ENCODE measurements around the gene SLC52A1.
"Not testable (repeated sequence)": the region's sequence is repeated elsewhere in the genome, so short reads cannot be mapped to it uniquely, and the experiment has no call there.

The SLC52A1 gene

GRCh38 chr17:5035315-5035714 is at the start of gene SLC52A1:
TSS of gene SLC52A1 (minus strand) at chr17:5035426. CDS start at chr17:5034606, 820 bp downstream.
- no peak for DNase-seq

- DNase-seq, result no peak
Measured at GRCh38 chr17:5080591-5080990, 45.4 kb upstream of the SLC52A1 start.

GRCh38 chr17:5078106-5079028 is 43.1 kb upstream of the SLC52A1 start, which contains the start of gene ZFP3:
TSS of gene ZFP3 (plus strand) at chr17:5078467. CDS start at chr17:5091505, 13,038 bp downstream.
- peak; percentile 80 to 85 for DNase-seq

GRCh38 chr17:5077781-5078105 is 42.5 kb upstream of the SLC52A1 start:
- DNase-seq, result no peak

- not testable (repeated sequence) for DNase-seq
Measured at GRCh38 chr17:5077275-5077674, 42.0 kb upstream of the SLC52A1 start.

- DNase-seq, result not testable (repeated sequence)
Measured at GRCh38 chr17:5075472-5075871, 40.2 kb upstream of the SLC52A1 start.

- DNase-seq, result no peak
Measured at GRCh38 chr17:5069724-5070123, 34.5 kb upstream of the SLC52A1 start.

GRCh38 chr17:5068236-5068635 is 33.0 kb upstream of the SLC52A1 start:
- no peak for DNase-seq

- DNase-seq, result no peak
Measured at GRCh38 chr17:5065227-5065744, 30.1 kb upstream of the SLC52A1 start.

- DNase-seq, result no peak
Measured at GRCh38 chr17:5055543-5055942, 20.3 kb upstream of the SLC52A1 start.

- DNase-seq, result no peak
Measured at GRCh38 chr17:5050278-5050677, 15.1 kb upstream of the SLC52A1 start.

- DNase-seq, result peak; percentile 79 to 84
Measured at GRCh38 chr17:5049314-5049841, 14.2 kb upstream of the SLC52A1 start.

GRCh38 chr17:5047446-5047845 is 12.2 kb upstream of the SLC52A1 start:
- no peak for DNase-seq

- no peak for DNase-seq
Measured at GRCh38 chr17:5045496-5045895, 10.3 kb upstream of the SLC52A1 start.

GRCh38 chr17:5044630-5045029 is 9.4 kb upstream of the SLC52A1 start:
- DNase-seq, result no peak

- no peak for DNase-seq
Measured at GRCh38 chr17:5043524-5043923, 8.3 kb upstream of the SLC52A1 start.

- DNase-seq, result peak in 1 of 2 donors; percentile 33
Measured at GRCh38 chr17:5042157-5043022, 7.2 kb upstream of the SLC52A1 start.

- no peak for DNase-seq
Measured at GRCh38 chr17:5034651-5035050, 575 bp downstream of the SLC52A1 start.

- no peak for DNase-seq
Measured at GRCh38 chr17:5034063-5034462, 1.2 kb downstream of the SLC52A1 start.

- no peak for DNase-seq
Measured at GRCh38 chr17:5033352-5034015, 1.7 kb downstream of the SLC52A1 start.

GRCh38 chr17:5032865-5033264 is 2.4 kb downstream of the SLC52A1 start:
- DNase-seq, result no peak

- peak; percentile 80 to 88 for DNase-seq
Measured at GRCh38 chr17:5031365-5032082, 3.7 kb downstream of the SLC52A1 start.
